ENCODE results near the gene TBX10.
"Not testable (repeated sequence)": the region's sequence is repeated elsewhere in the genome, so short reads cannot be mapped to it uniquely, and the experiment has no call there.

Gene TBX10

DNA sequence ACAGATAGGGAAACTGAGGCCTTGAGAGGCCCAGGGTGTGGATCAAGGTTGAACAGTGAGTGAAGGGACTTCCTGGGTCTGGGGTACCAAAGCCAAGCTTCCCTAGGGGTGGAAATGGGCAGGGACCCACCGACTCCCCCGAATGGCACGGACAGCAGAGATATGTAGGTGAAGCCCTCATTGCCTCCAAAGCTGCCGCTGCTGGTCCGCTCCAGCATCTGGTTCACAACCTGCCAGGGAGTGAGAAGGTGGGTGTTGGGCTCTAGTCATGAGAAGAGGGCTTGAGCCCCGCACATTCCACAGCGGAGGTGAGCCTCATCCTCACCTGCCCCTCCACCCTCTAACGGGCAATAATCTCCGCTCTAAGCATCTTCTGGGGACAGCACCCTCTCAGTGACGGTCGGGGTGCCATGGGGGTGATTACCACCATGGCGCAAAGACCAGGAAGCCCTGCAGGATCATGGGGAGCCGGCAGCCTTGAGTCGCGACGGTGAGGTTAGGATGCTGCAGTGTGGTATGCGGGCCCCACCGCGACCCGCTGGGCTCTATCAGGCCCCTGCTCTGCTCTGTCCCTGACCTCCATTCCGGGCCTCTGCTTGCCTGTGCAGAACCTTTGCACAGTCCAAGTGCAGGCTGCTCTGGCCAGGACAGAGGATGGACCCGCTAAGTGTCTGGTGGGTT, 24.1 kb upstream of the TBX10 start:
- no peak for DNase-seq

DNA sequence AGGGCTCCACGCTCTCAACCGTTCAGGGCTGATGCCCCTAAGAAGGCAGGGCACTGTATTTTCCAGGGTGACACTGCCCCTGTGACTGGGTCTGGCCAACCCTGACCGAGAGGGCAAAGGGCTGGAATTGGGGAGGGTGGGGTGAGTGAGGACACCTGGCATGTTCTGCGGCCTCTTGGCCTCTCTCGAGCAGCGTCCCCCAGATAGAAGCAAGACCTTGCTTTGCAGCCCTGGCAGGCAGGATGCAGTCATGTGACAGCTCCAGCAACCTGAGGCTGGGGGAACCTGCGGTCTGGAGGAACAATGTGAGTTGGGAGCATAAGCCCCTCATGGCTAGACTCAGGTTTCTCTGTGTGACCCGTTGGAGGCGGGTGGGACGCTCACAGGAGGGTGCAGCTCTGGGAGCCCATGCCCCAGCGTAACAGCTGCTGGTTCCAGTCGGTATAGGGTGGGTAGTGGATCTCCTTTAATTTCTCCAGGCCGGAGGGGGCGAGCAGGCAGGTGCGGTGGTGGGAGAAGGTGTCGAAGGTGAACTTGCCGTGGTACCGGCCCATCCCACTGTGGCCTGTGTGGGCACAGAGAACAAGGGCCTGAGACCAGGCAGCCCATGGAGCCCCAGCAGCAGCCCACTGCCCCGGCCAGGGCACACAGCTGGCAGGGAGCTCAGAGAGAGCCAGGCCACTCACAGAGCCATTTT, 23.4 kb upstream of the TBX10 start:
- DNase-seq: no peak

DNA sequence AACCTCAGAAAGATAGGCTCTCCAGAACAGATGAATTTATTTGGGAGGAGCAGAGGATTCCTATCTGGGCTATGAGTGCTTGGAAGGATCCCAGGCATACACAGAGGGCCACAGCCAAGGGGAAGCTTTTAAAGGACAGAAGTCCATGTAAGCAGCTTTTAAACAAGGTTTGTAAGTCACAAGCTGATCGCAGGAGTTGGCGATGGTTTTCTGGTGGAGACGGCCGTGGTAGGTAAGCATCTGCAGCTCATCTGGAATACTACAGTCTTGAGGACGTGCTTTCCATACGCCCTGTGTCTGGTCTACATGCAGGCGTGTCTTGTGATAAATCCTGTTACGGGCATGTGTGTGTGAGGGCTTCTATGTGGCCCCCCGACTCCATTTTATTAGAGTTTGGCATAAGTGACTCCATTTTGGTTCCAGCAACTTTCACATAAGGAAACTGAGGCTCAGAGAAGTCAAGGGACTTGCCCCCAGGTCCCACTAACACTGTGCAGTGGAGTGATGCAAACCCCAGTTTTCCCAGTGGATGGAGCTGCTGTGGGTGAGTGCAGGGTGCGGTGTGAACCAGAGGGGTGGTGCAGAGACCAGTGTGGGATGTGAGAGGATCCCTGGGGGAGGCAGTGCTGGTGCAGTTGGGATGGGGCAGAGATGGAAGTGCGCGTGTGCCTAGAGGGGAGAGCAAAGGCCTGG, 22.7 kb upstream of the TBX10 start:
- no peak for DNase-seq

DNA sequence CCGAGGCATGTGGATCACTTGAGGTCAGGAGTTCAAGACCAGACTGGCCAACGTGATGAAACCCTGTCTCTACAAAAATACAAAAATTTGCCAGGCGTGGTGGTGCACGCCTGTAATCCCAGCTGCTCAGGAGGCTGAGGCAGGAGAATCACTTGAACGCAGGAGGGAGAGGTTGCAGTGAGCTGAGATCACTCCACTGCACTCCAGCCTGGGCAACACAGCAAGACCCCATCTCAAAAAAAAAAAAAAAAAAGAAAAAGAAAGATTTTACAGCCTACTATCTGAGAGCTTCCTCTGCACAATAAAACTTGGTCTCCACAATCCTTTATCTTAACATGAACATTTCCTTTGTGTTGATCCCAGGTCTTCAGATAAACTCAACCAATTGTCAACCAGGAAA, 21.2 kb upstream of the TBX10 start:
- DNase-seq: not testable (repeated sequence)

DNA sequence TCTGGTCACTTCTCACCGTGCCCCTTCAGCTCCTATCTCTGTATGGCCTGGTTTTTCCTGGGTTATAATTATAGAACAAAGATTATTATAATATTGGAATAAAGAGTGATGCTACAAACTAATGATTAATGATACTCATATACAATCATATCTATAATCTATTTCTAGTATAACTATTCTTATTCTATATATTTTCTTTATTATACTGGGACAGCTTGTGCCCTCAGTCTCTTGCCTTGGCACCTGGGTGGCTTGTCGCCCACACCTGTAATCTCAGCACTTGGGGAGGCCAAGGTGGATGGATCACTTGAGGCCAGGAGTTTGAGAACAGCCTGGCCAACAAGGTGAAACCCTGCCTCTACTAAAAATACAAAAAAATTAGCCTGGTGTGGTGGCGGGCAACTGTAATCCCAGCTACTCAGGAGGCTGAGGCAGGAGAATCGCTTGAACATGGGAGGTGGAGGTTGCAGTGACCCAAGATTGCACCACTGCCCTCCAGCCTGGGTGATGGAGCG, 20.1 kb upstream of the TBX10 start:
- DNase-seq: not testable (repeated sequence)

DNA sequence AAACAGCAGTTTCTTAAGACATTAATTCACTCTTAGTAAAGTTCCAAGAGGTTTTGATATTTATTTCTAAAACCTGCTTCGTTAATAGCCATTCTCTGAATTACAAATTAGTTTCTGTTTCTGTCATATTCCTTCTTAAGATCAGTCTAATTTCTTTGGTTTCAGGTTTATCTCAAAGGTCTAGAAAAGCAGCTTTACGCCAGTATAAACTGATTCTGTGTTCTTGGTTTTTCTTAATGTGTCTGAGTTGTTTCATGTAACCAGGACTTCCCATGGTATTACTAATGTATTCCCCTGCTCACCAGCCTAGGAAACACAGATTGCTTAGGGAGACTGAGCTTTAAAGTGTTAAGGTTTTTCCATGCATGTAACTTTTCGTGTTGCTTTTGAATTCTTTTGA, 17.7 kb upstream of the TBX10 start:
- DNase-seq: no peak

DNA sequence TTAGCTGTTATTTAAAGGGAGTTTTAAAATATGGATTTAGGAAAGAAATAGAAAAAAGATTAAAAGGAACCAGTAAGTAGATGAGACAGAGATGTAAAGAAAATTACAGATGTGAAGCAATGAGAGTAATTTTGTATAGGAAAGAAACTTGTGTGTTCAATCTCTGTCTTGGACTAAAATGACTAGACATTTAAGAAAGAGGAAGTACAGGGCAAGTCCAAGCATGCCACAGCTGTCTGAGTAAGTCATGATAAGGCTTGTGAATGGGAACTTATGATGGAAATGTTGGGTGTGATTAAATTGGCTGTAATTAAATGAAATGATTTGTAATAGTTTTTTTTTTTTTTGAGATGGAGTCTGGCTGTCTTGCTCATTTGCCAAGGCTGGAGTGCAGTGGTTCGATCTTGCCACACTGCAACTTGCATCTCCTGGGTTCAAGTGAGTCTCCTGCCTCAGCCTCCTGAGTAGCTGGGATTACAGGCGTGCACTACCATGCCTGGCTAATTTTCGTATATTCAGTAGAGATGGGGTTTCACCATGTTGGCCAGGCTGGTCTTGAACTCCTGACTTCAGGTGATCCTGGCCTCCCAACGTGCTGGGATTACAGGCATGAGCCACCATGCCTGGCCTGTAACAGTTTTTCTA, 16.8 kb upstream of the TBX10 start:
- no peak for DNase-seq

DNA sequence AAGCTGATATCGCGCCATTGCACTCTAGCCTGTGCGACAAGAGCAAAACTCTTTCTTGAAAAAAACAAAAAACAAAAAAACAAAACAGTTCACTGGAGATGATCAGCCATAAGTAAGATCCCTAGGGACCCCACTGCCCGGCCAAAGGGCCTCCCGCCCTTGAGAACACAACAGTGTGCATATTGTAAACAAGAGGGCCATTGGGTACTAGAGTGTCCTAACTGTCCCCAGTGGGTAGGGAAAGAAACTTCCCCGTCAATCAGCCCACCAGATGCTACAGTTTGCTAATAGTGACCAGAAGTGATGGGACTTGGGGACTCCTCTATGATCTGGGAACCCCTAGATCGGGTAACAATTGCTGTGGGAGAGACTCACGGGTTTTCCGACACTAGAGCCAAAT, 14.7 kb upstream of the TBX10 start:
- no peak for DNase-seq

DNA sequence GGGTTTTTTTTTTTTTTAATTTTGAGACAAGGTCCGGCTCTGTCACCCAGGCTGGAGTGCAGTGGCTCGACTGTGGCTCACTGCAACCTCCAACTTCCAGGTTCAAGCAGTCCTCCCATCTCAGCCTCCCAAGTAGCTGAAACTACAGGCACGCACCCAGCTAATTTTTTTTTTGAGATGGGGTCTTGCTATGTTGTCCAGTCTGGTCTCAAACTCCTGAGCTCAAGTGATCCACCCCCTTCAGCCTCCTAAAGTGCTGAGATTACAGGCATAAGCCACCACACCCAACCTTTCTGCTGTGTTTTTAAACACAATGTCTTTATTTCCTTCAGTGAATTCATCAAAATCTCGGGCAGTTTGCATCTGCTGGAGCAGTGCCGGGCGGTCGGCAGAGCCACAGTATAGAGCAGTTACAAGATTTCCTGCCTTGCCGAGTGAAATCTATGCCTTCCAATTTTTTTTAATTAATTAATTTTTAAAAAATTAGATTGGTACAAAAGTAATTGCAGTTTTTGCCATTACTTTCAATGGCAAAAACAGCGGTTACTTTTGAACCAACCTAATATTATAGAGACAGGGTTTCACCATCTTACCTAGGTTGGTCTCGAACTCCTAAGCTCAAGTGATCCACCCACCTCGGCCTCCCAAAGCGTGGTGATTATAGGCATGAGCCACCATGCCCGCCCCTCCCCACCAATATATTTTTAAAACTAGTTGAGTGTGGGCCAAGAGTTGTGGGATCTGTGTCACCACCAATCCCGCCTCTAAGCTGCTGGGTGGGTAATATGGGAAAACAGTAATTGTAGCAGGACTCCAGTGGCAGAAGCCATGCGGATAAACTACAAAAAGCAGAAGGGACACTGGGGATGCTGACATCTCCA, 13.6 kb upstream of the TBX10 start:
- DNase-seq: no peak

DNA sequence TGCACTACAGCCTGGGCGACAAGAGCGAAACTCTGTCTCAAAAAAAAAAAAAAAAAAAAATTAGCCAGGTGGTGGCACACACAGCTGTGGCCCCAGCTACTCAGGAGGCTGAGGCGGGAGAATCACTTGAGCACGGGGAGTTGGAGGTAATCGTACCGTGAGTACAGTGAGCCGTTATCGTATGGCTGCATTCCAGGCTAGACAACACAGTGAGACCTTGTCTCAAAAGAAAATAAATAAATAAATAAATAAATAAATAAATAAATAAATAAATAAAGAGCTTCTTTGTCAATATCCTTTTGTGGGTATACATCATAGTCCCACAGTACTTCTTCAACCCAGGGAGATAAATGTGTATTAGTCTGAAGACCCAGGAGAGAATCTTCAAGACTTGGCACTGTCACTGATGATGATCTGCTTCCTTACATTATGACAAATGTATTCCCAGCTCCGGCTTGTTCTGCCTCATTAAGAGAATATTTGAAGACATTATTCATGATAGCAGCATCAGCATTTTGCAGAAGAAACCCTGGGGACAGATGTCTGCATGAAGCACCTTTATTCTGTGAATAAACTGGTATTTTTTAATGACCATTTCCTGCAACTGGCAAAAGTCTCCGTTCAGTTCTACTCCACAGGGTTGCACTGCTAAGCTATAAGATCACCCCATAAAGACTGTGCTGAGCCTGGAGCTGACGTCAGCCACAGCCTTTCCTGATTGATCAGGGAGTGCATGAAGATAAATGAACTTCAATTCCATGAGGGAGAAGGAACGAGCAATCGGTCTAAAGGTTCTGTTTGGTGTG, 12.6 kb upstream of the TBX10 start:
- DNase-seq: no peak

DNA sequence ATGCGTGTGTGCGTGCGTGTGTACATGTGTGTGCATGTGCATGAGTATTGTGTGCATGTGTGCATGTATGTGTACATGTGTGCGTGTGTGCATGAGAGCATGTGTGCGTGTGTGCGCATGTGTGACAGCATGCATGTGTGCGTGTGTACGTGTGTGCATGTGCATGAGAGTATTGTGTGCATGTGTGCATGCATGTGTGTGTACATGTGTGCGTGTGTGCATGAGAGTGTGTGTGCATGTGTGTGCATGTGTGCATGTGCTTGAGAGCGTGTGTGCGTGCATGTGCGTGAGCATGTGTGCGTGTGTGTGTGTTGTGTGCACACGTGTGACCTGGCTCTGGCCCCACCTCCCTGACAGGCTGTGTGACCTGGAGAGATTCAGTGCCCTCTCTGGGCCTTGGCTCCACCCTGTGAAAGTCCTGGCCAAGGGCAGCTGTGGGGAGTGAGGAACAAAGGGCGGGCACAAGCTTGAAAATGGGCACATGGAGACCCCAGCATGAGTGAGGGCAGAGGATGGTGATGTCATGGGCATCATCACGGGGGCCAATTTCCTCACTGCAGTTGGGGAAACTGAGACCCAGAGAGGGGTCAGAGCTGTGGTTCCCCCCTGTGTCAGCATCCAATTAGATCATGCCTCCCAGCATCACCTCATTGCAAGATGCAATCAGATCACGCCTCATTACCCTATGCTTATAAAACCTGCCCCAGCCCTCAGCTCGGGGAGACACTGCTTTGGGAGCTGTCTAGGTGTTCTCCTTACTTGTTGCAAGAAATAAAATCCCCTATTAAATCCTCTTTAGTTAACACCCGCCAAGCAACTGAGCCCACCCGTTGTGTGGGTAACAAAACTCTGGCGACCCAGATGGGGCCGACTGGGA, 10.3 kb upstream of the TBX10 start:
- no peak for DNase-seq

DNA sequence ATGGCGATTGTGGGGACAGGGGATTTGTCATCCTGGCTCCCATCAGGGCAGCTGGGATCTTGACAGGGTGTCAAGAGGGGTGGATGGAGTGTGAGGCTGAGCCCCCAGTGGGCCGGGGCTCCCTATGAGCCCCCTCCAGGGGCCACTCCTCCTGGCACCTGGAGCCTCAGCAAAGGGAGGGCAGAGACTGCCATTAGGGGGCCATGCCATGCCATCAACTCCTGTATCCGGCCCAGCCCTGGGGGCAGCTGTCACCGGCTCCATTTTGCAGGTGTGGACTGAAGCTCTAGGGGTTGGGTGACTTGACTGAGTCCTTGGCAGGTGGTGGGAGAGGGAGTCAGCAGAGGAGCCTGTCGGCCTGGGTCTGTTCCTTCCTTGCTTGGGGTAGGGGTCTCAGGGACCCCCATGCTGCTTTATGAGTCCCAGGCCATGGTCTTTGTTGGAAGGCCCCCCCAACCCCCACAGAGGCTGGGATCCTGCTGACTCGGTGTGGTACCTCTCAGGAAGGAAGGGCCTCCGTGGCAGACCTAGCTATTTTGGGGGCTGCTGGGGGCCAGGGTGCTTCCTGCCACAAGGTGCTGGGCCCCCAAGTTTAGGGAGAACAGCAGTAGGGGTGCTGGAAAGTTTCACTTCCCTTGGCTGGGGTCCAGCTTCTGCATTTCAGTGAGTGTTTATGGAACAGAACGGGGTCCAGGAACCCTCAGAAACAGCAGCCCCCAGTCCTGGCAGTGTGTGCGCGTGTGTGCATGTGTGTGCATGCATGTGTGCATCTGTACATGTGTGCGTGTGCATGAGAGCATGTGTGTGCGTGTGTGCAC, 9.4 kb upstream of the TBX10 start:
- DNase-seq: no peak

DNA sequence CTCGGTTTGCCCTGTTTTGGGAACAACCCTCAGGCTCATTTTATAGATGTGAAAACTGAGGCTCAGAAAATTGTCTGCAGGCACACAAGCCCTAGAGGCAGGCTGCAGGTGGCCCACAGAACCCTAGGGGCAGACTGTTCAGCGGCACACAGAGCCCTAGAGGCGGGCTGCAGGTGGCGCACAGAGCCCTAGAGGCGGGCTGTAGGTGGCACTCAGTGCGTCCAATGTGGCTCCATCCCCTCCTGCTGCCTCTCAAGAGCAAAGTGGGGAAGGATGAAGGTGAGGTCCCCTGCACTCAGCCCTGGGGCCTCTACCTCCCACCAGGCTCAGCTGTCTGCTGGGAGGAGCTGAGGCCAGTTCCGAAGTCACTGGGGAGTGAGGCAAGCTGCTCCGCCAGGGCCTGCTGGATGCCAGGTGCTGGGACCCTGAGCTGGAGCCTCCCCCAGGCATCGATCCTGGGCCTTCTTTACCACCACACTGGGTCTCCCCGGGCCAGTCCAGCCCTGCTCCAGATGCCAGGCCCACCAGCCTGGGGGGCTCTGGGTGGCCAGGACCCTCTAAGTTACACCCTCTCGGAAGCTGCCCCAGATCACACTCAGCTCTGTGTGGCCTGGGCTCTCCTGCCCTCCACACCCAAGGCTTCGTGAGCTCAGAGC, 8.7 kb upstream of the TBX10 start:
- peak; percentile 62 for DNase-seq

DNA sequence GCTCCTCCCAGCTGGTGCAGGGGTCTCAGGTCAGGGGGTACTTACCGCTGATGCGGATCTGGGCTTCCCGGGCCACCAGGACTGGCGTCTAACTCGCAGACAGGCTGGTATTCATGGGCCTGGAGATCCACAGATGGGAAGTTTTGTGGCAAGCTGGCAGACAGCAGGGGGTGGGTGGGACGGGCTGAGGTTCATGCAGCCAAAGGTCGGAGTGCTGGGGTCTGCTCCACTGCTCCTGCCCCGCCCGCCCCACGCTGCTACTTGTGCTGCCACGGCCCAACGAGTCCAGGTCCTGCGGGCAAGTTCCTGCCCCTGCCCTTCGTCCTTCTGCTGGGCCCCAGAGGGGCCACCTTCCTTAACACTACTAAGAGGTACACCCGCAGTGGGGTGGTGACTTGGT, 7.9 kb upstream of the TBX10 start:
- no peak for DNase-seq

DNA sequence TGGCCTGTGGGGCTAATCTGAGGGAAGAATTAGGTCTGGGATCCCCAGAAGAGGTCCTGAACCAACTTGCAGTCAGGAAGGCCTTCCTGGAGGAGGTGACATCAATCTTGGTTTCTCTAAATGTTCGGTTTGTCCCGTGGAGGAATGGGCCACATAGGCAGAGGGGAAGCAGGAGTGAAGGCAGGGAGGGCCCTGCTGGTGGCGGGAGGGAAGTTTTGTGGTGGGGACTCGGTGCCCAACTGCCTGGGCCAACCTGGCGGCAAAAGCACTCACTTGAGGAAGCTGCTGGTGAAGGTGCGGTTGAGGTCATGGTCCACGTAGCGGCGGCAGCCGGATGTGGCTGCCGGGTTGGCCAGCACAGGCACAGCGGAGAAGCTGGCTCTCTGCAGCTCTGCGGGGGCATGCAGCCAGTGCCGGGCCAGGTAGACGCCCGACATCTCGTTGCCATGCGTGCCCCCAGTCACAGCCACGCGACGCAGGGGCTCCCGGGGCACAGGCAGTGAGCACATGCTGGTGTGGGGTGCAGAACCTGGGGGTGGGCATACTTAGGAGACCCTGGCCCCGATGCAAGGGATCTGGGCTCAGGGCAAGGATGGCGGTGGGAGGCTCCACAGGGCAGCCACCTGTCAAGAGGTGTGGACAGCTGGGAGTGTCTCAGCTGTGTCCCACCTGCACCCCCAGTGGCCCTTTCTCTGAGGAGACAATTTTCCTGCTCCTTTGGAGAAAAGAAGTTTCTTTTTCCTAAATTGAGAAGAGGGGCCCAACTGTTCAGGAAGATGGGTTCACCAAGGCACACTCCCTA, 7.2 kb upstream of the TBX10 start:
- DNase-seq: no peak

DNA sequence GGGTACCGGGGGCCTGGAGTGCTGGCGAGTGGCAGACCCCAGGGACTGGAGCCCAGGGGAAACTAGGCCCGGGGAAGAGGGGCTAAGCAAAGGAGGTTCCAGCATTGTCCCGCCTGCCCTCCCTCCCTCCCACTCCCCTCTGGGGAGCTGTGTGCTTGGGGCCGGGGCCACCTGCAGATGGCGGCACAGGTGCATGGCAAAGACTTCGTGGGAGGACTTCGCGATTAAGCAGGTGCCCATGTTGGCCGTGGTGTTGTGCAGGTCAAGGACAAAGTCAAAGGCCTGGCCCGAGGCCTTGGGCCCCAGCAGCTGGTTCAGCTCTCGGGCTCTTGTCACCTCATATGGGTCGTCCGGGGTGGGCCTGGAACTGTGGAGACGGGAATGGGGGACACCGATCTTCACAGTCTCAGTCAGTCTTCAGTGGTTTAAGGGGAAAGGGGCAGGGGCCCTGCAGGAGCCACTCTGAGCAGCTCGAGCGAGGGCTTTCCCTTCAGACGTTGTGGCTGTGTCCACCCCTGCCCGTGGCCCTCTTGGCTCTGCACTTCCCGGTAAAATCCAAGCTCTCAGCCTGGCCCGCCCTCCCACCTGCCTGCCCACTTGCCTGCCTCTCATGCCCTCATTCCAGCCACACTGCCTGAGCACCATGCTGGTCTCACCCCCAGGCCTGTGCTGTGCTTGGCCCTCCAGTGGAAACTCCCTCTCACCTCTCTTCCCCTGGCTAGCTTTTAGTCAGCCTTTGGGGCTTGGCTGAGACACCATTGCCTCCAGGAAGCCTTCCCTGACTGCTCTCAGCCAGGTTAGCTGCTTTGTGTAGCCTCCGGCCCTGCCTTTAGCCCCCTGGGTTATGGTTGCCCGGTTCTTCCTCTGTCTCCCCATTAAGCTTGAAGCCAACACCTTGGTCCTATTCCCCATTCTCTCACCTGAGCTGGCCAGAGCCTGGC, 6.2 kb upstream of the TBX10 start:
- DNase-seq: peak; percentile 9

Measured in NCI-H510A (cell line).